Measurements from ENCODE around the gene GRM4. TPM values are rescaled to one million over a fixed set of nuclear protein-coding genes. Genes with fewer than 3 reads are reported as not detected.

GRM4 gene
- polyA plus RNA-seq, 1 experiment = 0.06 TPM

GRCh38 chr6:34071884-34072379 lies 74.0 kb downstream of the GRM4 start:
- Histone ChIP-seq H3K4me3 (ENCODE audit: low read depth, low read length) (no peak overlapping the region), H3K36me3 (ENCODE audit: control insufficient read depth, insufficient read depth, low read length) (no peaks in the 10 kb centered on the region), H3K27me3 (ENCODE audit: control insufficient read depth, insufficient read depth, low read length) (peaks cover 2% of the 10 kb centered on the region)
- DNase-seq (ENCODE audit: low read depth) = no peak
- TF ChIP-seq, protein P1, sequence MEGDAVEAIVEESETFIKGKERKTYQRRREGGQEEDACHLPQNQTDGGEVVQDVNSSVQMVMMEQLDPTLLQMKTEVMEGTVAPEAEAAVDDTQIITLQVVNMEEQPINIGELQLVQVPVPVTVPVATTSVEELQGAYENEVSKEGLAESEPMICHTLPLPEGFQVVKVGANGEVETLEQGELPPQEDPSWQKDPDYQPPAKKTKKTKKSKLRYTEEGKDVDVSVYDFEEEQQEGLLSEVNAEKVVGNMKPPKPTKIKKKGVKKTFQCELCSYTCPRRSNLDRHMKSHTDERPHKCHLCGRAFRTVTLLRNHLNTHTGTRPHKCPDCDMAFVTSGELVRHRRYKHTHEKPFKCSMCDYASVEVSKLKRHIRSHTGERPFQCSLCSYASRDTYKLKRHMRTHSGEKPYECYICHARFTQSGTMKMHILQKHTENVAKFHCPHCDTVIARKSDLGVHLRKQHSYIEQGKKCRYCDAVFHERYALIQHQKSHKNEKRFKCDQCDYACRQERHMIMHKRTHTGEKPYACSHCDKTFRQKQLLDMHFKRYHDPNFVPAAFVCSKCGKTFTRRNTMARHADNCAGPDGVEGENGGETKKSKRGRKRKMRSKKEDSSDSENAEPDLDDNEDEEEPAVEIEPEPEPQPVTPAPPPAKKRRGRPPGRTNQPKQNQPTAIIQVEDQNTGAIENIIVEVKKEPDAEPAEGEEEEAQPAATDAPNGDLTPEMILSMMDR (IDR thresholded peaks at IDR 0.05; ENCODE audit: insufficient read depth, low read depth, low read length) = no peak
- ChIA-PET CTCF (no interaction called here), POLR2A (no interaction called here)

GRCh38 chr6:34071136-34071883 lies 74.6 kb downstream of the GRM4 start:
- no peak for DNase-seq (ENCODE audit: low read depth)
- ChIA-PET POLR2A (no interaction called here), CTCF (no interaction called here)
- H3K27me3 ChIP-seq (ENCODE audit: control insufficient read depth, insufficient read depth, low read length) = peaks cover 6% of the 10 kb centered on the region; the same call in 1 of the 2 replicates
- no peak overlapping the region for H3K4me3 ChIP-seq (ENCODE audit: low read depth, low read length)
- TF ChIP-seq, protein P1 (IDR thresholded peaks at IDR 0.05; ENCODE audit: insufficient read depth, low read depth, low read length) = no peak
- no peaks in the 10 kb centered on the region for H3K36me3 ChIP-seq (ENCODE audit: control insufficient read depth, insufficient read depth, low read length)

DNA sequence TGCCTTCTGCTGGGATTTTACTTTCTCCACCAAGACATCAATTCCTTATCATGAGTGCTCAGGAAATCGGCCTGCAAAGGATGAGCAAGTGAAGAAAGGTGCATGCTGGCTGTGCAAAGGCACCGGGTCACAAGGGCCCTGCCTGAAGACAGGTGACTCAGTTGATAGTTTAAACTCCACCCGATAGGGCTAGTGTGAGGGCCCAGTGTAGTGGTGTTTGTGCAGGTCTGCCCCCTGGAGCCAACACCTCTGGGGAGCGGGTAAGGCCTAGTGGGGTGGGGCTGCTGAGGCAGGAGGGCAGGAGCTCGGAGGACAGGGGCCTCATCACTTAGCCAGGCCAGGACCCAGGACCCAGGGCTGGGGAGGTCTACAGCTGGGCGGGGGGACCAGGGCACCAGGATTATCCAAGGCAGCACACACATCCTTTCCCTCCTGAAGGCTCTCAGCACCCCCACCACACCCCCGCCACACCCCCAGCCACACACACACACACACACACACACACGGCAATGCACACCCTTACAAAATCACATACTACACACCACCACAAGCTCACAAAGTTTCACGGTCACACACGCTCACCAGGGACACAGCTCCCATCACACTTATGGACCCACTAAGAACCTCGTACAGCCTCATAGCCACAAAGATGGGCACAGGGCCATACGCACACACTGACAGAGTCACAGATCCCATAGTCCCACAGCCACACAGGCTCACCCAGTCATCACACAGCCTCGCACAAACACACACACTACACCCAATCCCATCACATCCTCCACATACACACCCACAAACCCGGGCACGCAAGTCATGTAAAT lies 75.4 kb downstream of the GRM4 start:
- H3K36me3 ChIP-seq (ENCODE audit: control insufficient read depth, insufficient read depth, low read length) = no peaks in the 10 kb centered on the region
- peaks cover 6% of the 10 kb centered on the region; the same call in 1 of the 2 replicates for H3K27me3 ChIP-seq (ENCODE audit: control insufficient read depth, insufficient read depth, low read length)
- no peak for DNase-seq (ENCODE audit: low read depth)
- TF ChIP-seq, protein P1 (IDR thresholded peaks at IDR 0.05; ENCODE audit: insufficient read depth, low read depth, low read length) = no peak
- ChIA-PET POLR2A (no interaction called here), CTCF (interaction anchor here (1.2 kb wide), 1 partner anchor 15 kb away, joined by 4 read pairs; no protein-coding TSS in a partner anchor)
- no peak overlapping the region for H3K4me3 ChIP-seq (ENCODE audit: low read depth, low read length)

DNA sequence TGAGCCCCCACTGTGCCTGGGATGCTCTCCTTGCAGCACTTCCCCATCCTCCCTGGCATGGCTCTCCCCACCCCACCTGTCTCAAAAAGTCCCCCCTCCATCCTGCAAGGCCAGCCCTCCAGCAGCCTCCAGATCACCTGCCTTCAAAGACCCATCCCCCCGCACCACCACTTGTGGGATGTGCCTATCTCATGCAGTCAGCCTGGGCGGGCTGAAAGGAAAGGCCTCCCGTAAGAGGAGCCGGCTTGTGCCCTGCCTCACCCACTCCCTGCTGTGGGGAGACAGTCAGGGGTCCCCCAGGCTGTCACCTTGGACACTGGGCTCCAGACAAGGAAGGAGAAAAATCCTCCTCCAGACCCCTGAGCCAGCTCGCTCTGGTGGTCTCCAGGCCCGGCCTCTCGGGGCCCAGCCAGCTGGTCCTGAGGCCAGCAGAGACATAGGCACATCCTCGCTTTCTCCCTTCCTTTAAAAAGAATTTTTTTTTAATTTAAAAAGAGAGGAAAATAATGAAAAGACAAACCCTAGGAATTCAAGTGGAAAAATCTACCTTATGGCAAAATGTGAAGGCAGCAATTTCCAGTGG lies 77.3 kb downstream of the GRM4 start:
- TF ChIP-seq, protein P1 (IDR thresholded peaks at IDR 0.05; ENCODE audit: insufficient read depth, low read depth, low read length) = no peak
- ChIA-PET POLR2A (no interaction called here), CTCF (interaction anchor here (0.6 to 2.2 kb wide), 5 partner anchors 9 to 301 kb away, joined by 3 to 5 read pairs (median 5); no protein-coding TSS in a partner anchor)
- no peak for DNase-seq (ENCODE audit: low read depth)
- Histone ChIP-seq H3K36me3 (ENCODE audit: control insufficient read depth, insufficient read depth, low read length) (no peaks in the 10 kb centered on the region), H3K4me3 (ENCODE audit: low read depth, low read length) (no peak overlapping the region), H3K27me3 (ENCODE audit: control insufficient read depth, insufficient read depth, low read length) (peaks cover 12% of the 10 kb centered on the region)

- Histone ChIP-seq H3K4me3 (ENCODE audit: low read depth, low read length) (no peak overlapping the region), H3K36me3 (ENCODE audit: control insufficient read depth, insufficient read depth, low read length) (no peaks in the 10 kb centered on the region), H3K27me3 (ENCODE audit: control insufficient read depth, insufficient read depth, low read length) (peaks cover 15% of the 10 kb centered on the region)
- ChIA-PET CTCF (interaction anchor here (0.9 to 2.2 kb wide), 3 partner anchors 13 to 300 kb away, joined by 5 read pairs; no protein-coding TSS in a partner anchor), POLR2A (no interaction called here)
- no peak for DNase-seq (ENCODE audit: low read depth)
- TF ChIP-seq, protein P1 (IDR thresholded peaks at IDR 0.05; ENCODE audit: insufficient read depth, low read depth, low read length) = 0 out of 2 replicates have a peak, but pooled peaks have one; percentile 17
These were observed 78.1 kb downstream of the GRM4 start for GRCh38 chr6:34067814-34068213.

All from BJ (cell line).